SK-N-SH treated with all-trans-retinoic acid at 6 μM for 48 hours (cell line): ENCODE measurements around the gene COPG2.

Source experiments
- ATAC-seq: fragments of 200-7000 bp; cut with Tn5 transposase; 3 replicates; pipeline ENCODE4 v1.9.1; 2020; ENCODE audit warnings: mild to moderate bottlenecking, moderate library complexity
- ARNTL ChIP-seq: fragments of 450-650 bp; formaldehyde crosslinking; IDR thresholded peaks from 2 replicates; pipeline ENCODE4 v1.5.0; 2020; ENCODE audit warnings: low read depth, mild to moderate bottlenecking, moderate library complexity, borderline replicate concordance
- BACH2 ChIP-seq: fragments of 250-450 bp; sonication (Bioruptor Pico); IDR thresholded peaks from 2 replicates; pipeline ENCODE4 v1.9.0; 2021; ENCODE audit warnings: mild to moderate bottlenecking, borderline replicate concordance
- CSDC2 ChIP-seq: fragments of 250-450 bp; sonication (Bioruptor Pico); IDR thresholded peaks from 2 replicates; pipeline ENCODE4 v1.5.0; 2020; ENCODE audit warnings: mild to moderate bottlenecking, moderate library complexity
- ESRRG ChIP-seq: fragments of 250-450 bp; sonication (Bioruptor Pico); IDR thresholded peaks from 2 replicates; pipeline ENCODE4 v1.6.1; 2021; ENCODE audit warnings: mild to moderate bottlenecking
- GLIS3 ChIP-seq: fragments of 250-450 bp; sonication (Bioruptor Pico); IDR thresholded peaks from 2 replicates; pipeline ENCODE4 v1.5.0; 2020; ENCODE audit warnings: mild to moderate bottlenecking, moderate library complexity
- PPARA ChIP-seq: fragments of 250-450 bp; sonication (Bioruptor Pico); IDR thresholded peaks from 2 replicates; pipeline ENCODE4 v1.5.0; 2020; ENCODE audit warnings: mild to moderate bottlenecking, borderline replicate concordance
- RARB ChIP-seq: fragments of 250-450 bp; sonication (Bioruptor Pico); IDR thresholded peaks from 2 replicates; pipeline ENCODE4 v1.8.0; 2021; ENCODE audit warnings: mild to moderate bottlenecking, moderate library complexity
- TOX ChIP-seq: fragments of 250-450 bp; sonication (Bioruptor Pico); IDR thresholded peaks from 2 replicates; pipeline ENCODE4 v1.8.0; 2021; ENCODE audit warnings: mild to moderate bottlenecking, moderate library complexity, borderline replicate concordance
- ZC3H10 ChIP-seq: fragments of 250-450 bp; sonication (Bioruptor Pico); IDR thresholded peaks from 2 replicates; pipeline ENCODE4 v1.5.1; 2021; ENCODE audit warnings: mild to moderate bottlenecking, moderate library complexity
- ZNF565 ChIP-seq: fragments of 450-650 bp; formaldehyde crosslinking; conservative IDR thresholded peaks from 2 replicates; pipeline ENCODE4 v1.5.0; 2020; ENCODE audit warnings: low read depth, mild to moderate bottlenecking, moderate library complexity
- ZNF70 ChIP-seq: fragments of 450-650 bp; formaldehyde crosslinking; IDR thresholded peaks from 2 replicates; pipeline ENCODE4 v1.5.0; 2020; ENCODE audit warnings: mild to moderate bottlenecking, moderate library complexity
- ZNF8 ChIP-seq: fragments of 450-650 bp; formaldehyde crosslinking; IDR thresholded peaks from 2 replicates; pipeline ENCODE4 v1.5.0; 2020; ENCODE audit warnings: mild to moderate bottlenecking, moderate library complexity
- TF ChIP-seq, protein P1 (sequence below): fragments of 250-450 bp; sonication (Bioruptor Pico); IDR thresholded peaks from 2 replicates; pipeline ENCODE4 v1.5.1; 2021; ENCODE audit warnings: mild to moderate bottlenecking, moderate library complexity
- TF ChIP-seq, protein P2 (sequence below): fragments of 250-450 bp; sonication (Bioruptor Pico); IDR thresholded peaks from 2 replicates; pipeline ENCODE4 v1.8.0; 2021; ENCODE audit warnings: low read depth, mild to moderate bottlenecking, moderate library complexity, borderline replicate concordance
- TF ChIP-seq, protein P3 (sequence below): fragments of 250-450 bp; sonication (Bioruptor Pico); IDR thresholded peaks from 2 replicates; pipeline ENCODE4 v1.8.0; 2020; ENCODE audit warnings: mild to moderate bottlenecking, moderate library complexity, borderline replicate concordance
- TF ChIP-seq, protein P4 (sequence below): fragments of 250-450 bp; sonication (Bioruptor Pico); IDR thresholded peaks from 2 replicates; pipeline ENCODE4 v1.5.1; 2020; ENCODE audit warnings: low read depth, mild to moderate bottlenecking, moderate library complexity
- TF ChIP-seq, protein P5 (sequence below): fragments of 250-450 bp; sonication (Bioruptor Pico); IDR thresholded peaks from 2 replicates; pipeline ENCODE4 v1.5.0; 2020; ENCODE audit warnings: mild to moderate bottlenecking, moderate library complexity

The COPG2 gene

DNA sequence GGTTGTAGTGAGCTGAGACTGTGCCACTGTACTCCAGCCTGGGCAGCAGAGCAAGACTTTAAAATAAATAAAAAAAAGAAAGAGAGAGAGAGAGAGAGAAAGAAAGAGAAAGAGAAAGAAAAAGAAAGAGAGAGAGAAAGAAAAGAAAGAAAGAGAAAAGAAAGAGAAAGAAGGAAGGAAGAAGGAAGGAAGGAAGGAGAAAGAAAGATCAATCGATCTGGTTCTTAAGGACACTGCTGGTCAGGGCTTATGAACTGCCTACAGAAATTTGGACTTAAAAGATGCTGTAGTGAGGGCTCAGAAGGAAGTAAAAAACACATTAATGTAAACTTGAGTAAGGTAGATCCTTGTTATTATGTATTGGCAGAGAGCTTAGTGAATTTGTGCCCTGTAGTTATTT, 62.4 kb downstream of the COPG2 start:
- no peak for ATAC-seq
- TF ChIP-seq, protein P1, sequence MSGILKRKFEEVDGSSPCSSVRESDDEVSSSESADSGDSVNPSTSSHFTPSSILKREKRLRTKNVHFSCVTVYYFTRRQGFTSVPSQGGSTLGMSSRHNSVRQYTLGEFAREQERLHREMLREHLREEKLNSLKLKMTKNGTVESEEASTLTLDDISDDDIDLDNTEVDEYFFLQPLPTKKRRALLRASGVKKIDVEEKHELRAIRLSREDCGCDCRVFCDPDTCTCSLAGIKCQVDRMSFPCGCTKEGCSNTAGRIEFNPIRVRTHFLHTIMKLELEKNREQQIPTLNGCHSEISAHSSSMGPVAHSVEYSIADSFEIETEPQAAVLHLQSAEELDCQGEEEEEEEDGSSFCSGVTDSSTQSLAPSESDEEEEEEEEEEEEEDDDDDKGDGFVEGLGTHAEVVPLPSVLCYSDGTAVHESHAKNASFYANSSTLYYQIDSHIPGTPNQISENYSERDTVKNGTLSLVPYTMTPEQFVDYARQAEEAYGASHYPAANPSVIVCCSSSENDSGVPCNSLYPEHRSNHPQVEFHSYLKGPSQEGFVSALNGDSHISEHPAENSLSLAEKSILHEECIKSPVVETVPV (CRISPR knock-in tag), result no peak
- TF ChIP-seq CSDC2 (CRISPR knock-in tag) (no peak), ZNF8 (CRISPR knock-in tag) (no peak), ZC3H10 (no peak), ARNTL (CRISPR knock-in tag) (no peak), GLIS3 (CRISPR knock-in tag) (no peak), TOX (CRISPR knock-in tag) (no peak), ESRRG (CRISPR knock-in tag) (no peak), ZNF70 (CRISPR knock-in tag) (no peak), BACH2 (no peak), ZNF565 (no peak)
- TF ChIP-seq, protein P2, sequence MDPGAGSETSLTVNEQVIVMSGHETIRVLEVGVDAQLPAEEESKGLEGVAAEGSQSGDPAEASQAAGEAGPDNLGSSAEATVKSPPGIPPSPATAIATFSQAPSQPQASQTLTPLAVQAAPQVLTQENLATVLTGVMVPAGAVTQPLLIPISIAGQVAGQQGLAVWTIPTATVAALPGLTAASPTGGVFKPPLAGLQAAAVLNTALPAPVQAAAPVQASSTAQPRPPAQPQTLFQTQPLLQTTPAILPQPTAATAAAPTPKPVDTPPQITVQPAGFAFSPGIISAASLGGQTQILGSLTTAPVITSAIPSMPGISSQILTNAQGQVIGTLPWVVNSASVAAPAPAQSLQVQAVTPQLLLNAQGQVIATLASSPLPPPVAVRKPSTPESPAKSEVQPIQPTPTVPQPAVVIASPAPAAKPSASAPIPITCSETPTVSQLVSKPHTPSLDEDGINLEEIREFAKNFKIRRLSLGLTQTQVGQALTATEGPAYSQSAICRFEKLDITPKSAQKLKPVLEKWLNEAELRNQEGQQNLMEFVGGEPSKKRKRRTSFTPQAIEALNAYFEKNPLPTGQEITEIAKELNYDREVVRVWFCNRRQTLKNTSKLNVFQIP (CRISPR knock-in tag), result no peak
- TF ChIP-seq, protein P3, sequence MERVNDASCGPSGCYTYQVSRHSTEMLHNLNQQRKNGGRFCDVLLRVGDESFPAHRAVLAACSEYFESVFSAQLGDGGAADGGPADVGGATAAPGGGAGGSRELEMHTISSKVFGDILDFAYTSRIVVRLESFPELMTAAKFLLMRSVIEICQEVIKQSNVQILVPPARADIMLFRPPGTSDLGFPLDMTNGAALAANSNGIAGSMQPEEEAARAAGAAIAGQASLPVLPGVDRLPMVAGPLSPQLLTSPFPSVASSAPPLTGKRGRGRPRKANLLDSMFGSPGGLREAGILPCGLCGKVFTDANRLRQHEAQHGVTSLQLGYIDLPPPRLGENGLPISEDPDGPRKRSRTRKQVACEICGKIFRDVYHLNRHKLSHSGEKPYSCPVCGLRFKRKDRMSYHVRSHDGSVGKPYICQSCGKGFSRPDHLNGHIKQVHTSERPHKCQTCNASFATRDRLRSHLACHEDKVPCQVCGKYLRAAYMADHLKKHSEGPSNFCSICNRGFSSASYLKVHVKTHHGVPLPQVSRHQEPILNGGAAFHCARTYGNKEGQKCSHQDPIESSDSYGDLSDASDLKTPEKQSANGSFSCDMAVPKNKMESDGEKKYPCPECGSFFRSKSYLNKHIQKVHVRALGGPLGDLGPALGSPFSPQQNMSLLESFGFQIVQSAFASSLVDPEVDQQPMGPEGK (CRISPR knock-in tag), result no peak
- TF ChIP-seq, protein P4, sequence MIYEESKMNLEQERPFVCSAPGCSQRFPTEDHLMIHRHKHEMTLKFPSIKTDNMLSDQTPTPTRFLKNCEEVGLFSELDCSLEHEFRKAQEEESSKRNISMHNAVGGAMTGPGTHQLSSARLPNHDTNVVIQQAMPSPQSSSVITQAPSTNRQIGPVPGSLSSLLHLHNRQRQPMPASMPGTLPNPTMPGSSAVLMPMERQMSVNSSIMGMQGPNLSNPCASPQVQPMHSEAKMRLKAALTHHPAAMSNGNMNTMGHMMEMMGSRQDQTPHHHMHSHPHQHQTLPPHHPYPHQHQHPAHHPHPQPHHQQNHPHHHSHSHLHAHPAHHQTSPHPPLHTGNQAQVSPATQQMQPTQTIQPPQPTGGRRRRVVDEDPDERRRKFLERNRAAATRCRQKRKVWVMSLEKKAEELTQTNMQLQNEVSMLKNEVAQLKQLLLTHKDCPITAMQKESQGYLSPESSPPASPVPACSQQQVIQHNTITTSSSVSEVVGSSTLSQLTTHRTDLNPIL (CRISPR knock-in tag), result no peak
- TF ChIP-seq, protein P5, sequence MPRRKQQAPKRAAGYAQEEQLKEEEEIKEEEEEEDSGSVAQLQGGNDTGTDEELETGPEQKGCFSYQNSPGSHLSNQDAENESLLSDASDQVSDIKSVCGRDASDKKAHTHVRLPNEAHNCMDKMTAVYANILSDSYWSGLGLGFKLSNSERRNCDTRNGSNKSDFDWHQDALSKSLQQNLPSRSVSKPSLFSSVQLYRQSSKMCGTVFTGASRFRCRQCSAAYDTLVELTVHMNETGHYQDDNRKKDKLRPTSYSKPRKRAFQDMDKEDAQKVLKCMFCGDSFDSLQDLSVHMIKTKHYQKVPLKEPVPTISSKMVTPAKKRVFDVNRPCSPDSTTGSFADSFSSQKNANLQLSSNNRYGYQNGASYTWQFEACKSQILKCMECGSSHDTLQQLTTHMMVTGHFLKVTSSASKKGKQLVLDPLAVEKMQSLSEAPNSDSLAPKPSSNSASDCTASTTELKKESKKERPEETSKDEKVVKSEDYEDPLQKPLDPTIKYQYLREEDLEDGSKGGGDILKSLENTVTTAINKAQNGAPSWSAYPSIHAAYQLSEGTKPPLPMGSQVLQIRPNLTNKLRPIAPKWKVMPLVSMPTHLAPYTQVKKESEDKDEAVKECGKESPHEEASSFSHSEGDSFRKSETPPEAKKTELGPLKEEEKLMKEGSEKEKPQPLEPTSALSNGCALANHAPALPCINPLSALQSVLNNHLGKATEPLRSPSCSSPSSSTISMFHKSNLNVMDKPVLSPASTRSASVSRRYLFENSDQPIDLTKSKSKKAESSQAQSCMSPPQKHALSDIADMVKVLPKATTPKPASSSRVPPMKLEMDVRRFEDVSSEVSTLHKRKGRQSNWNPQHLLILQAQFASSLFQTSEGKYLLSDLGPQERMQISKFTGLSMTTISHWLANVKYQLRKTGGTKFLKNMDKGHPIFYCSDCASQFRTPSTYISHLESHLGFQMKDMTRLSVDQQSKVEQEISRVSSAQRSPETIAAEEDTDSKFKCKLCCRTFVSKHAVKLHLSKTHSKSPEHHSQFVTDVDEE (CRISPR knock-in tag), result no peak
- TF ChIP-seq, all 23 proteins: peak for 0

DNA sequence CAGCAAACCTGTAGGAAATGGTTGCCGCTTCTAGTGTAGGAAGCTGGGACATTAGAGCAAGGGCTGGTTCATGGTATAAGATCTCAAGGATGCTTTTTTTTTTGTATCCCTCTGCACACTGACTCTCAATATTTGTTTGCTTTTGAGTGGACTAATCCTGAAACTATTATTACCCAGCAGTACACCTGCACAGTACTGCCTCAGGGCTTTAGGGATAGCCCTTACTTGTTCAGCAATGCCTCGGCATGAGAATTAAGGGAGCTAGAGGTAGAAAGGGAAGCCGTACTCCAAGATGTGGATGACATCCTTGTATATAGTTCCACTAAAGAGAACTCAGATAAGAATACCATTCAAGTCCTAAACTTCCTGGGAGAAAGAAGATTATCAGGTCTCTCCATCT, 70.5 kb downstream of the COPG2 start:
- no peak for TF ChIP-seq TOX (CRISPR knock-in tag)
- no peak for TF ChIP-seq ZC3H10
- TF ChIP-seq, protein P3 (CRISPR knock-in tag), result no peak
- TF ChIP-seq BACH2, result no peak
- TF ChIP-seq, protein P1 (CRISPR knock-in tag), result no peak
- no peak for TF ChIP-seq ZNF70 (CRISPR knock-in tag)
- TF ChIP-seq PPARA (CRISPR knock-in tag), result no peak
- no peak for TF ChIP-seq RARB (CRISPR knock-in tag)

More for the DNA sequence above, 70.5 kb downstream of the COPG2 start:
- no peak for ATAC-seq
